NB4 (cell line): ENCODE results near the gene RESF1.

ENCODE experiments used
- CTCF ChIP-seq: IDR thresholded peaks from one replicate; pipeline ENCODE4 v1.5.1; 2012; ENCODE audit warnings: low read depth, low read length
- MAX ChIP-seq: IDR thresholded peaks from 2 replicates; pipeline ENCODE4 v1.6.1; 2011; ENCODE audit warnings: low read depth, low read length
- POLR2A ChIP-seq: IDR thresholded peaks from 2 replicates; pipeline ENCODE4 v1.6.1; 2011; ENCODE audit warnings: mild to moderate bottlenecking; ENCODE audit not compliant: insufficient read length; ENCODE audit errors: extremely low read depth

- no peak for TF ChIP-seq POLR2A
- TF ChIP-seq CTCF: no peak
- TF ChIP-seq MAX: no peak
Observed at GRCh38 chr12:32002848-32003493, 43.8 kb downstream of the RESF1 start.
